GM19193 (cell line): Measurements from ENCODE around the gene FUT2.

Experiments
- POLR2A ChIP-seq: IDR thresholded peaks from 4 replicates; pipeline ENCODE4 v1.6.1; 2011; ENCODE audit not compliant: insufficient read depth, insufficient read length; ENCODE audit errors: extremely low read depth

The FUT2 gene

DNA sequence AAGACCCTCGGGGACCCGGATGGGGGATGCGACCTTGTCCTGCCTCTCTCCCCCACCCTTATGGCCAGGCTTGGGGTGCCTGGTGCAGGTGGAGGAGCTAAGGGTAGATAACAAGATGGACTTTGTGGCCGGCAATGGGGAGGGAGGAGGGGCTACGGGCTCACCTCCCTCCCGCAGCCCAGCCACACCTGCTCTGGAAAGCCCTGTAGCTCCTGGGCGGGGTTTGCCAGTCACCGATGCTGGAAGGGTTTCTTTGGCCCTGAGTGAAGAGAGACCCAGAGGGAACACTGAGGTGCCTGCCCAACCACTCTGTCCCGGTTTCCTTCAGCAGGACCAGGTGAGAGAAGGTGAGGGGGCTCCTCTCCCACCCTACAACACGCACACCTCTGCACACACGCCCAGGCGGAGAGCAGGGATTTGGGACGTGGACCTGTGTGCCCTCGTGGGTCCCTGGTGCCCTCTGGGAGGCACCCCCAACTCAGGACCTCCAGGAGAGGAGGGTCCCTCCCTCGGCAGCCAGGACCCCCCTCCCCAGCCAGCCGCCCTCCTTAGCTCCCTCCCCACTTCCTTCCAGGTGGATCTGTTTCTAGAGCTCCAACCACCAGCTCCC lies at the start of gene FUT2:
TSS of gene FUT2 (plus strand) at position 229 of the 610 bp plus-strand sequence. CDS start 6,986 bp downstream, outside the sequence.
- TF ChIP-seq POLR2A: no peak

DNA sequence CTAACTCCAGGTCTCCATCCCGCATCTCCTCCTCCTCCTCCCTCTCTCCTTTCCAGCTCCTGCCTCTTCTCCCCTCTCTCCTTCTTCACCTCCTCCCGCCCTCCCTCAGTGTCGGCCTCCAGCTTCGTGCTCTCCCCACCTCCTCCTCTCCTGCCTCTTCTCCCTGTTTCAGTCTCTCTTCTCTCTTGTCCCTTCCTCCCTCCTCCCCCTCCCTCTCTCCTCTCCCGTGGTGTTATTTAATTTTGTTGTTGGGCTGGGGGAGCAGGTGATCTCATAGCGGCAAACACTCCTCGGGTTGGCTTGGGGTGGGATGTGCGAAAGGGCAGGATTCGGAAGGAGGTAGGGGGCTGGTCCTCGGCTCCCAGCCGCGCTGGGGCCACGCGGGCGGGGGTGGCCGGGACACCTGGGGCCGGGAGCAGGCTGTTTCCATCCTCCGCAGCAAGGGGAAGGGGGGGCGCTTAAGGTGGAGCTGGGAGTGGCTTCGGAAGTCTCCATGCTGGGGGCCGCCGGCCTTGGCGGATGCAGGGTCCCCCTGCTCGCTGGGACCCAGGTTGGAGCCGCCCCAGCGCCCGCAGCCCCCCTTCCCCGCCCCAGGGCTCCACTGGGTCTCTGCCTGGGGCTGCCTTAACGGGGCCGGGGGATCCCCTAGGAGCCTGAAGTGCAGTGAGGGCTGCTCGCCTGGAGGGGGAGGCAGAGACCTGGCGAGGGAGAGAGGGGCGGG lies 49.6 kb upstream of the FUT2 start, which contains the start of gene CA11:
TSS of gene CA11 (minus strand) at position 187 of the 721 bp plus-strand sequence. CDS start 555 bp downstream, outside the sequence.
- peak; percentile 28 for TF ChIP-seq POLR2A

- no peak for TF ChIP-seq POLR2A
Observed at GRCh38 chr19:48646722-48647216, 49.0 kb upstream of the FUT2 start.

DNA sequence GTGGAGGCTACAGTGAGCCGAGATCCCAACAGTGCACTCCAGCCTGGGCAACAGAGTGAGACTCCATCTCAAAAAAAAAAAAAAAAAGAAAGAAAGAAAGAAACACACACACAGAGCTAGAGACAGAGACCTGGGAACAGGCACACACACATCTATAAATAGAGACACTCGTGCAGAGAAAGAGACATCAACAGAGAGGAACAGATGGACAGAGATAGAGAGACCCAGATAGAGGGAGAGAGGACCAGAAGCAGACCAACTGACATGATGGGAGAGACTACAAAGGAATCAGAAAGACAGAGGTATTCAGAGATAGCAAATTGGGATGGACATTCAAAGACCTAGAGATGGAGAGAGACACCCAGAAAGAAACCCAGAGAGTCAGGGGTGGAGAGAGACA lies 47.6 kb upstream of the FUT2 start:
- no peak for TF ChIP-seq POLR2A

DNA sequence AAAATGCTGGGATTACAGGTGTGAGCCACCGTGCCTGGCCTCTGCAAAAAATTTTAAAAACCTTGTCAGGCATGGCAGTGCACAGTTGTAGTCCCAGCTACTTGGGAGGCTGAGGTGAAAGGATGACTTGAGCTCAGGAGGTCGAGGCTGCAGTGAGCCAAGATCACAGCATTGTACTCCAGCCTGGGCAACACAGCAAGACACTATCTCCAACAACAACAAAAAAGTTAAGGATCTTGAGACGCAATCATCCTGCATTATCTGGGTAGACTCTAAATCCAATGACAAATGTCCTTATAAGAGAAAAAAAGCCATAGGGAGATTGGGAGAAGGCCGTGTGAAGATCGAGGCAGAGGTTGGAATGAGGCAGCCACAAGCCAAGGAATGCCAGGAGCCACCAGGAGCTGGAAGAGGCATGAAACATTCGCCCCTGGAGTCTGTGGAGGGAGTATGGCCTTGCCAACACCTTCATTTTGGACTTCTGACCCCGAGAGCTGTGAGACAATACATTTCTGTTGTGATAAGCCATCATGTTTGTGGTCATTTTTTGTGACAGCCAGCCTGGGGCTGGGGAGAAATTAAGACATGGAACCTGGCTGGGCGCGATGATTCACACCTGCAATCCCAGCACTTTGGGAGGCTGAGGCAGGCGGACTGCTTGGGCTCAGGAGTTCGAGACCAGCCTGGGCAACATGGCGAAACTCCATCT lies 44.6 kb upstream of the FUT2 start:
- no peak for TF ChIP-seq POLR2A

DNA sequence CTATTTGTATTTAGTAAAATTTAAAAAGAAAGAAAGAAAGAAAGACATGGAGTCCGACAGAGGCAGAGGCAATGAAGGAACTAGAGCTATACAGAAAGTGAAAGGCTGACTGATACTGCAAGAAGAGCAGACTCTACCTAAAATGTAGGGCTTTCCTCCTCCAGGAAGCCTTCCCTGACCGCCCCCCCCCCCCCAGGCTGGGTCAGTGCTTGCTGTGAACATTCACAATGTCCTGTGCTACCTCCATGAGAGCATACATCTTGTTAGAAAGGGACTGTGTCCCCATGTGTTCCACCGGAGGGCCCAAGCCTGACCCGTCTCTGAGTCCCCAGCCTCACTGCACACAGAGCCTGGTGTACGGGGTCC lies 44.1 kb upstream of the FUT2 start:
- TF ChIP-seq POLR2A: no peak

- TF ChIP-seq POLR2A: no peak
Observed at GRCh38 chr19:48654299-48655059, 41.3 kb upstream of the FUT2 start.

GRCh38 chr19:48656840-48657474 lies 38.8 kb upstream of the FUT2 start:
- no peak for TF ChIP-seq POLR2A

DNA sequence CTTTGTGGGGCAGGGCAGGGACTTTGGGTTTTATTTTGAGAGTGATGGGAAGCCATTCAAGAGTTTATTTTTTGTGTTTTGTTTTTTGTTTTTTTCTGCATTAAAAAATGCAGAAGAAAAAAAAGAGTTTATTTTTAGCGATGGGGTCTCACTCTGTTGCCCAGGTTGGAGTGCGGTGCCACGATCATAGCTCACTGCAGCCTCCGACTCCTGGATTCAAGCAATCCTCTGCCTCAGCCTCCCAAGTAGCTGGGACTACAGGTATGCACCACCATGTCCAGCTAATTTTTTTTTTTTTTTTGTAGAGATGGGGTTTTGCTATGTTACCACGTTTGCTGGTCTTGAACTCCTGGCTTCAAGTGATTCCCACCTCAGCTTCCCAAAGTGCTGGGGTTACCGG lies 37.3 kb upstream of the FUT2 start:
- TF ChIP-seq POLR2A: no peak

DNA sequence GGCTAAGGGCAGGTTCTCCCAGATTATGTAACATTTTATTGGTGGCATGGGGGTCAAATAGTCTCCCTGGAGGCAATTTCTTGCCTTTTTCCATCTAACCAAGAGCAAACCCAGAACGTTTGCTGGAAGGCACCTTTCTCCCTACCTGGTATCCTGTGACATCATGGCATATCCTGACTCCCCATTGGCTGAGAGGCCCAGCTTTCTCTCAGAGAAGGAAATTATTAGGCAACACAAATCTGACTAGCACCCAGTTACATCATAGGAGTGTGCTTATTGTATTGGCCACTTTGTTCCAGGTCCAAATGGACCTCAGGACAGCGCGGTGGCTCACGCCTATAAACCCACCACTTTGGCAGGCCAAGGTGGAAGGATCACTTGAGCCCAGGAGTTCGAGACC lies 36.0 kb upstream of the FUT2 start:
- no peak for TF ChIP-seq POLR2A

GRCh38 chr19:48660852-48661710 lies 34.7 kb upstream of the FUT2 start:
- TF ChIP-seq POLR2A: no peak

DNA sequence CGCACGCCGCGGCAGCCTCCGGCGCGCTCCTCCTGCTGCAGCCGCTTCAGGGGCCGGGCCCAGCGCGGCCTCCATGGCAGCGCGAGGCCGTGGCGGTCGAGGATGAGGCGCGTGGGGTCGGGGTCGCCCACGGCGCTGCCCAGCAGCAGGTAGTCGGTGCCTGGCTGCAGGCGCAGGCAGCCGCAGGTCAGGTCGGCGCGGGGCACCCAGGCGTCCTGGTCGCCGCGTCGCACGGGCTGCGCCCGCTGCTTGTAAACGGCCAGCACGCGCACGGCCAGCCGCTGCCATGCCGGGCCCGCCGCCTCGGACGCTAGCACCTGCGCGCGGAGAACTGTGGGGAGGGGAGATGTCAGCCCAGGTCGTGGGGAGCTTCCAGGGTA lies 34.1 kb upstream of the FUT2 start:
- no peak for TF ChIP-seq POLR2A

- TF ChIP-seq POLR2A: no peak
Observed at GRCh38 chr19:48663667-48664066, 32.1 kb upstream of the FUT2 start.

- TF ChIP-seq POLR2A: no peak
Observed at GRCh38 chr19:48664476-48664875, 31.3 kb upstream of the FUT2 start.

DNA sequence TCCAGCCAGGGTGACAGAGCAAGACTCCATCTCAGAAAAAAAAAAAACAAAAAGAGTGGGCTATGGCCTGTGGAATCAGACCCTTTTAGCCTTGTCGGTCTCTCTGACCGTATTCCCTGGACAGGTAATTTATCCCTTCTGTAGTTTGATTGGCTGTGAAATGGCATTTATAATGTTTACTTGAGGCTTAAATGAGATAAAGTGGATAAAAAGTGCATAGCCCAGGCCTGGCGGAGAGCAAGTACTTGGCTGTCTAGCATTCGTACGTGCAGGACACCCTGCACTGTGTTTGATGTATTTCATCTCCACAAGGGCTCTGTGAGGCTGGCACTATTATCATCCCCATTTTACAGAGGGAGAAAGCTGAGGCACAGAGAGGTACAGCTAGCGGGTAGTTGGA lies 30.0 kb upstream of the FUT2 start:
- TF ChIP-seq POLR2A: no peak
